Measurements from ENCODE around the gene ISLR2.

ISLR2 gene

DNA sequence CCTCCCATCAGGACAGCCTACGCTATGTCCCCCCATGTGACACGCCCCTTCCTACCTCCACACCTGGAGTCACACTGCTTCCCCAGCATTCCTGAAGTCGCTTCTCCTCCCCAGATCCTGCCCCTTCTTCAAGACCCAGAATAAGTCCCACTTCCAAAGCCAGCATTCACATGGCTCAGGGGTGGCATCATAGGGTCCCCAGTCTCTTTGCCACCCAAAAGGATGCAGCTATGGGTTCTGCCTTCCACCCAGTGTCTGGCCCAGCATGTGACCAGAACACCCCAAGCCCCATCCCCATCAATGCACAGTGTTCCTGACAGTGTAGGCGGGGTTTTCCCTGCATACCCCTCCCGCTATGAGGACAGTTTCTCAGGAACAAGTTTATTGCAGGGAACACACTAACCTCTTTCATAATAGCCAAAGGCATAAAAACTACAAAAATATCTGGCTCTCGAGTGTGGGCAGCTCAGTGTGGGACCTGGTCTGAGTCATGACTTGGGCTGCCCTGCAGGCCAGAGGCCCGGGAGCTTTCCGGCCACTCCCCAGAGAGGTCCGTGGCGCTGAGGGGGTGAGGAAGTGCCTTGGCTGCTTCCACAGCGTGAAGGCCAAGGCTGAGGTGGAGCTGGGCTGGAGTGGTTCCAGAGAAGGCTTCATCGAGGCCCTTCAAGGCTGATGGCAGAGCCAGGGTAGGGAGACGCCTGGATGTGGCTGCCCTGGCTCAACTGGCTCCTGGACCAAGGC, 48.9 kb downstream of the ISLR2 start:
- DNase-seq: no peak

DNA sequence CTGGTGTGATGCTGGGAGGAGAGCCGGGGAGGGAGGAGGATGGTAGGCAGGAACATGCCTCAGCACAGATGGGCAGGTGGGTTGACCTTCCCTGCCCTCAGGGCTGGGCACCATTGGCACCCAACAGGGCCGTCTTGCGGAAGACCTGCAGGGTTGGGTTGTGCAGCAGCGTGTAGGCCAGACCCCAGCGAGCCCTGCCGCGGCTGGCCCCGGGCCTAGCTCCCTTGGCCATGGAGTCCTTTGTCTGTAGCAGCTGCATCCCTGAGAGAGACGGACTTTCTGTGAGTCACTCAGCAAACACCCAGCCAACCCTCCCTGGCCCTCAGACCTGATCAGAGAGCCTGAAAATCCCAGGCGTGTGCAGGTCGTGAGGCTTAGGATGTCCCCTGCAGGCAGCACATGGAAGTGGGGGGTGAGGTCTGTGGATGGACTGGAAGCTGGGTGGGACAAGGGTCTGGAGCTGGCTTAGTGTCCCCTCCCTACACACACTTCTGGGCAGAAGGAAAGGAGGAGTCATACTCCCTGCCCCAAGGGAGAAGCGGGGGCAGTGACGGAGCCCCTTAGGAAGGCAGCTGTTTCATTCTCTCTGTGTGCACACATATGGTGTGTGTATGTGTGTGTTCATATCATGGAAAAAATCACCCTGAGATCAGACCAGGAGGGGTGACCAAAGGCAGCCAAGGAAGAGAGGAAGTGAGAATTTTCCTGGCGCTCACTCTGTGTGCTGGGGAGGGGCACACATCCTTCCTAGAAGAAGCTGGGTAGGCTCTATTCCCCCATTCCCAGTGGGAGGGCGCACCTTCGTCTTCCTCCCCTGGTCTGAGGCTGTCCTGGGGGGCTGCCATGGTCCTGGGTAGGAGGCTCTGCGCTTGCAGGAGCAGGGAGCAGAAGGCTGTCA, 49.8 kb downstream of the ISLR2 start:
- peak; percentile 69 for DNase-seq

DNA sequence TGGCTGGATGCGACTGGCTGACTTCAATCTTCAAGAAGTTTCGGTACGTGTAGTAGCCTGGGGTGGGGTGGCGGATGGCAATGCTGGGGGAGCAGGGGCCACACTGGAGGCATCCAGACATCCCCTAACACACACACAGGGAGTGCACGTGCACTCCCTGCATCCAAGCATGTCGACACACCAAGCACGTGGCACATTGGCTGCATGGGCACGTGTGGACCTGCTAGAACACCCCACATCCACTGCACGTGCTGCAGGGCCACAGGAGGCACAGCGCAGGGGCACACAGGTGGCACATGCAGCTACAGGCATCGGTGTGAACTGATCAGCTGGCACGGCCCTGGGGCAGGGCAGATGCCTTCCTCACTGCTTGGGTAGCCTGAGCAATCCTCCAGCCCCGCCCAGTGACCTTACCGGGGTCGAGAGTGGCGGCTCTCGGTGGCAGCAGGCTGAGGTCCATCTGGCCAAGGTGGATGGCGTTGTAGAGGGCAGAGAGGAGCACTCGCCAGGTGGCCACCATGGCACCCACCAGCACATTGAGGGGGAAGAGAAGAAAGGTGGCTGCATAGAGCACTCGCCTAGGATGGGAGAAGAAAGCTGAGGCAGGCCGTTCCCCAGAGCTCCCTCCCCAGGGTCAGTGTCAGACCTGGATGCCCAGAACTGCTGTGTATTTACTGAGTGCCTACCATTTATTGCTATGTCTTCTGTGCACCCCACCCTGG, 50.7 kb downstream of the ISLR2 start:
- DNase-seq: no peak

DNA sequence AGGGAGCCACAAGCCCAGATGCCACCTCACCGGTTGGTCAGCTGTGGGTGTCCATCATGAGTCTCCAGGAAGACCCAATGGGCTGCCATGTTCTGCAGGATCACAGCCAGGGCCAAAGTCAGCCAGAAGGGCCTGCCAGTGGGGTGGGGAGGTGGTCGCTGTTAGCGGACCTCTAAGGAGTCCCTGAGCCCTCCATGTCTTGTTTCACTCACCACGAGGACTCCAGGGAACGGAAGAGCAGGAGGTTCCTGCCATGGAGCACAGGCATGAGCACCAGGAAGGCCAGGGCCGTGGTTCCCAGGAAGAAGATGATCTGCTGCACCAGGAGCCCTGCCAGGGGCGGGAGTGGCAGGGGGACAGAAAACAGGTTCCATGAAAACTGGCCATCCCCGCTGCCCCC, 51.7 kb downstream of the ISLR2 start:
- DNase-seq: no peak

DNA sequence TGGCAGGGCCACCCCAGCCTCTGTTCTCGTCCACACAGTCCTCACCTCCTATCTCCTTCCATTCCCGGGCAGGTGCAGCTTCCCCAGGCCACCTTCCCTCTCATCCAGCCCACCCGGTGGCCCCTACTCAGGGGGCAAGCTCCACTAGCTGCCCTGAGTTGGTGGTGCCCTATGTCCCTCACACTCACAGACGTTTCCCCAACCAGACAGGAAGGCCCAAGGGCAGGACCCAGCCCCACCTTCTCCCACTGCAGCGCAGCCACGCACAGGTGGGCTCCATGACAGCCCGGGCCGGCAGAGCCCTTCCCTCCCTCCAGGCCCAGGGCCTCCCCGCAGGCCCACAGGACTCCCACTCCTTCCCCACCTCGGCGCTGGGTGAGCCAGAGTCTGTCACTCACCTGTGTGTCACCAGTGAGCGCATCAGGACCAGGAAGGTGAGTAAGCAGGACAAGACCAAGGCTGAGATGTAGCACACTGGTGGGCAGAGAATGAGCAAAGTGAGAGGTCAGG, 54.3 kb downstream of the ISLR2 start:
- no peak for DNase-seq

DNA sequence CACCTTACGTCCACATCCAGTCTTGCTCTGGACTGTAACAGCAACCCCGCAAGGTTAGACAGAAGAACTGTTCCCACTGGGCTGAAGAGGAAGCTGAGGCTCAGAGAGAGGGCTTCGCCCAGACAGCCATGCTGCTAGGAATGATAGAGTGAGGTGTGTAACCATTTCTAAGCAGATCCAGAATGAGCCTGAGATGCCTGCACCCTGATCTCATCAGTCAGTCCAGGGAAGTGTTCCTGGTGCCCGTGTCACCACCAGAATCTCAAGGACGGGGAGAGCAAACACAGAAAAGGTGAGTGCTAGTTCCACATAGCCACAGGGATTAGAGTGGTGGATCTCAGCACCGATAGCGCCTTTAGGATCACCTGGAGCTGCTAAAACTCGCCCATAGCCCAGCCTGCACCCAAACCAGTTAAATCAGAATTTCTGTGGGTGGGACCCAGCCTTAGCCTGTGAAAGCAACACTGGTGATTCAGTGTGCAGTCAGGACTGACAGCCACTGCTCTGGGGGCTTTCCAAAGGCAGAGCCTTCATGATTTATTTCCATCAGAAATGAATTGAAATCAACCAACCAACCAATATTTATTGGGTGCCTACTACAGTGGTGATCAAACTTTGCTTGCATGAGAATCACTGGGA, 55.4 kb downstream of the ISLR2 start:
- DNase-seq: no peak

Data from NCI-H446 treated with DMSO at 0.1 percent for 48 hours (cell line).